GM20431 (cell line): Measurements from ENCODE around the gene BLACAT1.

Source experiments
- in situ Hi-C: fragments of 300-500 bp; cut with MseI, MboI; formaldehyde crosslinking; loops from one replicate; pipeline ENCODE4 v1.15.0; 2020; ENCODE audit warnings: low sequenced_read_pairs; ENCODE audit not compliant: unreplicated experiment

BLACAT1 gene

GRCh38 chr1:205458777-205459566 lies 3.1 kb upstream of the BLACAT1 start:
- in situ Hi-C loops: no loop called here

- in situ Hi-C loops: no loop called here
These were observed 1.3 kb upstream of the BLACAT1 start for GRCh38 chr1:205456868-205457745.

GRCh38 chr1:205456383-205456867 lies 580 bp upstream of the BLACAT1 start:
- in situ Hi-C loops: no loop called here

- in situ Hi-C loops: no loop called here
These were observed 926 bp downstream of the BLACAT1 start for GRCh38 chr1:205454903-205455335.

- in situ Hi-C loops: no loop called here
These were observed 2.4 kb downstream of the BLACAT1 start for GRCh38 chr1:205453466-205453865.

GRCh38 chr1:205452933-205453332 lies 2.9 kb downstream of the BLACAT1 start:
- in situ Hi-C loops: no loop called here

- in situ Hi-C loops: no loop called here
These were observed 3.5 kb downstream of the BLACAT1 start for GRCh38 chr1:205452364-205452763.

GRCh38 chr1:205451759-205452164 lies 4.1 kb downstream of the BLACAT1 start:
- in situ Hi-C loops: no loop called here

- in situ Hi-C loops: no loop called here
These were observed 4.6 kb downstream of the BLACAT1 start for GRCh38 chr1:205451202-205451601.

GRCh38 chr1:205450448-205450847 lies 5.4 kb downstream of the BLACAT1 start:
- in situ Hi-C loops: no loop called here

- in situ Hi-C loops: no loop called here
These were observed 5.9 kb downstream of the BLACAT1 start for GRCh38 chr1:205449750-205450443.

- in situ Hi-C loops: no loop called here
These were observed 6.5 kb downstream of the BLACAT1 start for GRCh38 chr1:205449254-205449749.

- in situ Hi-C loops: no loop called here
These were observed 7.1 kb downstream of the BLACAT1 start for GRCh38 chr1:205448540-205449253.

- in situ Hi-C loops: no loop called here
These were observed 8.1 kb downstream of the BLACAT1 start for GRCh38 chr1:205447457-205448341.

GRCh38 chr1:205446828-205447227 lies 9.0 kb downstream of the BLACAT1 start:
- in situ Hi-C loops: no loop called here

GRCh38 chr1:205445646-205445935 lies 10.3 kb downstream of the BLACAT1 start:
- in situ Hi-C loops: no loop called here

GRCh38 chr1:205444931-205445645 lies 10.8 kb downstream of the BLACAT1 start:
- in situ Hi-C loops: no loop called here

- in situ Hi-C loops: no loop called here
These were observed 11.4 kb downstream of the BLACAT1 start for GRCh38 chr1:205444300-205444930.
